Epithelial cell of esophagus (primary cell): ENCODE results near the gene C16orf54.
"Not testable (repeated sequence)": the region's sequence is repeated elsewhere in the genome, so short reads cannot be mapped to it uniquely, and the experiment has no call there.

ENCODE experiments used
- DNase-seq: peaks from one replicate; pipeline ENCODE4 v3.0.0; 2010; ENCODE audit warnings: low read depth
- H3K4me3 ChIP-seq: 2 replicates; pipeline ENCODE4 v1.5.1; 2011; ENCODE audit warnings: mild to moderate bottlenecking, low read length, control low read depth
- CTCF ChIP-seq: IDR thresholded peaks from 2 replicates; pipeline ENCODE4 v1.5.1; 2011; ENCODE audit warnings: low read depth, mild to moderate bottlenecking, low read length, control low read depth, inconsistent platforms; ENCODE audit not compliant: insufficient read depth; ENCODE audit errors: missing control alignments

Gene C16orf54

GRCh38 chr16:29765167-29766032 lies 19.6 kb upstream of the C16orf54 start:
- TF ChIP-seq CTCF = no peak
- no peak overlapping the region for H3K4me3 ChIP-seq
- no peak for DNase-seq

- no peak overlapping the region for H3K4me3 ChIP-seq
- TF ChIP-seq CTCF = no peak
- no peak for DNase-seq
These were observed 17.5 kb upstream of the C16orf54 start for GRCh38 chr16:29763326-29763725.

- no peak for DNase-seq
- no peak for TF ChIP-seq CTCF
- no peak overlapping the region for H3K4me3 ChIP-seq
These were observed 16.1 kb upstream of the C16orf54 start for GRCh38 chr16:29761882-29762281.

- not testable (repeated sequence) for DNase-seq, H3K4me3 ChIP-seq
These were observed 15.5 kb upstream of the C16orf54 start for GRCh38 chr16:29761280-29761651.

- H3K4me3 ChIP-seq = no peak overlapping the region
- TF ChIP-seq CTCF = no peak
- DNase-seq = no peak
These were observed 14.9 kb upstream of the C16orf54 start for GRCh38 chr16:29760567-29761279.

GRCh38 chr16:29757950-29758466 lies 12.2 kb upstream of the C16orf54 start:
- DNase-seq = no peak
- TF ChIP-seq CTCF = no peak
- no peak overlapping the region for H3K4me3 ChIP-seq

GRCh38 chr16:29757086-29757485 lies 11.3 kb upstream of the C16orf54 start:
- not testable (repeated sequence) for H3K4me3 ChIP-seq, DNase-seq
